H1 (cell line): ENCODE results near the gene MTMR10. TPM values are rescaled to one million over a fixed set of nuclear protein-coding genes. Genes with fewer than 3 reads are reported as not detected.

Experiments used
- CTCF ChIA-PET: fragments of 300-600 bp; sonication (Branson Sonifier 250); formaldehyde crosslinking; loops from one replicate; lab custom pipeline; 2021; ENCODE audit not compliant: partially characterized antibody; lab: Charles Lee
- POLR2A ChIA-PET: fragments of 300-600 bp; sonication (Branson Sonifier 250); formaldehyde crosslinking; loops from one replicate; lab custom pipeline; 2021; ENCODE audit warnings: inconsistent platforms; ENCODE audit not compliant: partially characterized antibody; lab: Charles Lee
- DNase-seq, 2 experiments: peaks; one replicate each; pipeline versions ENCODE4 v3.0.0 to v3.0.0-alpha.2; 2010 to 2022; ENCODE audit warnings: low spot score in 2 of 2, low read depth in 1 of 2, mixed read lengths in 1 of 2
- FAIRE-seq: peaks from 2 replicates; lab custom pipeline; 2011; peaks lifted over from hg19 to GRCh38; lab: Jason Lieb, UNC
- H2AFZ ChIP-seq: 2 replicates; pipeline ENCODE4 v1.8.1; 2012; ENCODE audit warnings: low read length, inconsistent platforms
- H2AK5ac ChIP-seq: 2 replicates; pipeline ENCODE4 v1.6.1; 2013; ENCODE audit warnings: low read depth, low read length
- H2BK120ac ChIP-seq: replicated peaks from 2 replicates; pipeline ENCODE3; 2013; ENCODE audit warnings: low read depth, low read length, inconsistent platforms
- H2BK12ac ChIP-seq: 2 replicates; pipeline ENCODE4 v1.6.1; 2013; ENCODE audit warnings: low read depth, low read length
- H2BK15ac ChIP-seq: 2 replicates; pipeline ENCODE4 v1.6.1; 2013; ENCODE audit warnings: low read length
- H2BK20ac ChIP-seq: 2 replicates; pipeline ENCODE4 v1.6.1; 2013; ENCODE audit warnings: low read length
- H2BK5ac ChIP-seq: 2 replicates; pipeline ENCODE4 v1.6.1; 2013; ENCODE audit warnings: low read depth, low read length
- H3K14ac ChIP-seq: 2 replicates; pipeline ENCODE4 v1.6.1; 2013; ENCODE audit warnings: inconsistent platforms; ENCODE audit not compliant: insufficient read length
- H3K18ac ChIP-seq: 2 replicates; pipeline ENCODE4 v1.6.1; 2013; ENCODE audit warnings: low read length; ENCODE audit errors: extremely low read depth
- H3K23ac ChIP-seq: 2 replicates; pipeline ENCODE4 v1.6.1; 2013; ENCODE audit warnings: inconsistent platforms; ENCODE audit not compliant: insufficient read length
- H3K23me2 ChIP-seq: 2 replicates; pipeline ENCODE4 v1.6.1; 2013; ENCODE audit warnings: low read depth, low read length
- H3K27ac ChIP-seq: 2 replicates; pipeline ENCODE4 v1.6.1; 2011; ENCODE audit warnings: low read depth, low read length, inconsistent platforms
- H3K27me3 ChIP-seq, 4 experiments: replicated peaks in 1 of 4; 1 replicate in 1 of 4; 2 replicates in 3 of 4; pipeline versions ENCODE4 v1.6.1 to v1.8.1; 2011 to 2013; ENCODE audit warnings: low read length in 3 of 4, mild to moderate bottlenecking in 3 of 4, inconsistent platforms in 2 of 4, mixed read lengths in 2 of 4, moderate library complexity in 1 of 4; ENCODE audit not compliant: control insufficient read depth in 3 of 4, insufficient read depth in 3 of 4; ENCODE audit errors: extremely low read depth in 1 of 4
- H3K36me3 ChIP-seq, 4 experiments: 2 replicates each; pipeline versions ENCODE4 v1.6.1 to v1.8.1; 2011 to 2013; ENCODE audit warnings: mild to moderate bottlenecking in 4 of 4, low read length in 3 of 4, moderate library complexity in 2 of 4, control low read depth in 1 of 4, inconsistent platforms in 1 of 4; ENCODE audit not compliant: insufficient read depth in 4 of 4, control insufficient read depth in 2 of 4
- H3K4ac ChIP-seq: replicated peaks from 2 replicates; pipeline ENCODE3; 2013; ENCODE audit warnings: low read length, low read depth, mixed read lengths, inconsistent platforms; ENCODE audit not compliant: insufficient read length
- H3K4me1 ChIP-seq, 4 experiments: replicated peaks in 1 of 4; 1 replicate in 1 of 4; 2 replicates in 3 of 4; pipeline versions ENCODE4 v1.6.1 to v1.8.1; 2011 to 2013; ENCODE audit warnings: low read length in 3 of 4, inconsistent platforms in 2 of 4, mixed read lengths in 1 of 4; ENCODE audit not compliant: insufficient read depth in 4 of 4, control insufficient read depth in 3 of 4
- H3K4me2 ChIP-seq, 2 experiments: 2 replicates each; pipeline versions ENCODE4 v1.6.1 to v1.8.1; 2011 to 2013; ENCODE audit warnings: low read depth in 2 of 2, low read length in 2 of 2, control low read depth in 1 of 2, inconsistent platforms in 1 of 2, mild to moderate bottlenecking in 1 of 2; ENCODE audit not compliant: insufficient read depth in 1 of 2
- H3K4me3 ChIP-seq, 4 experiments: fragments of 200-600, 300-600 bp in 1 of 4; sonication (generic), shearing (Covaris generic), sonication (Bioruptor Twin) in 1 of 4; 2 replicates each; pipeline versions ENCODE4 v1.5.1 to v1.8.1; 2011 to 2016; ENCODE audit warnings: low read length in 4 of 4, low read depth in 3 of 4, control low read depth in 2 of 4, inconsistent platforms in 2 of 4, mild to moderate bottlenecking in 2 of 4, mixed read lengths in 1 of 4, moderate library complexity in 1 of 4; ENCODE audit not compliant: insufficient read depth in 2 of 4; ENCODE audit errors: extremely low read depth in 1 of 4
- H3K56ac ChIP-seq: replicated peaks from 2 replicates; pipeline ENCODE3; 2013; ENCODE audit warnings: low read depth, mild to moderate bottlenecking, mixed read lengths, low read length, inconsistent platforms; ENCODE audit not compliant: insufficient read length
- H3K79me1 ChIP-seq: 2 replicates; pipeline ENCODE4 v1.6.1; 2013; ENCODE audit warnings: low read depth, low read length, control low read depth
- H3K79me2 ChIP-seq, 2 experiments: 2 replicates each; pipeline versions ENCODE4 v1.6.1 to v1.8.1; 2012 to 2013; ENCODE audit warnings: low read length in 2 of 2, mild to moderate bottlenecking in 2 of 2, inconsistent platforms in 1 of 2; ENCODE audit not compliant: insufficient read depth in 2 of 2, control insufficient read depth in 1 of 2
- H3K9ac ChIP-seq, 4 experiments: replicated peaks in 1 of 4; 1 replicate in 1 of 4; 2 replicates in 3 of 4; pipeline versions ENCODE4 v1.6.1 to v1.8.1; 2011 to 2013; ENCODE audit warnings: low read depth in 3 of 4, low read length in 3 of 4, control low read depth in 2 of 4, mild to moderate bottlenecking in 2 of 4, moderate library complexity in 2 of 4, inconsistent platforms in 1 of 4; ENCODE audit errors: extremely low read depth in 1 of 4
- H3K9me3 ChIP-seq, 2 experiments: 2 replicates each; pipeline versions ENCODE4 v1.6.1 to v1.8.1; 2012 to 2013; ENCODE audit warnings: mild to moderate bottlenecking in 2 of 2, moderate library complexity in 2 of 2, control low read depth in 1 of 2, inconsistent platforms in 1 of 2, low read depth in 1 of 2, low read length in 1 of 2, mixed read lengths in 1 of 2; ENCODE audit not compliant: insufficient read depth in 2 of 2
- H4K20me1 ChIP-seq, 2 experiments: replicated peaks in 1 of 2; 2 replicates each; pipeline versions ENCODE3 to v1.8.1; 2011 to 2013; ENCODE audit warnings: inconsistent platforms in 2 of 2, low read length in 2 of 2, mild to moderate bottlenecking in 1 of 2; ENCODE audit not compliant: insufficient read depth in 2 of 2, control insufficient read depth in 1 of 2
- H4K5ac ChIP-seq: 2 replicates; pipeline ENCODE4 v1.6.1; 2013; ENCODE audit warnings: low read length, low read depth, mixed read lengths, inconsistent platforms; ENCODE audit not compliant: insufficient read length
- H4K8ac ChIP-seq: 2 replicates; pipeline ENCODE4 v1.8.0; 2013; ENCODE audit warnings: mild to moderate bottlenecking, moderate library complexity, low read length, inconsistent platforms; ENCODE audit not compliant: insufficient read depth; ENCODE audit errors: extremely low read depth
- H4K91ac ChIP-seq: replicated peaks from 2 replicates; pipeline ENCODE3; 2013; ENCODE audit warnings: low read length, mixed read lengths, inconsistent platforms; ENCODE audit not compliant: insufficient read length
- CBX8 ChIP-seq: fragments of 300-800, 300-1000 bp; sonication (generic); IDR thresholded peaks from 2 replicates; pipeline ENCODE4 v1.7.1; 2016; ENCODE audit warnings: low read depth, low read length, borderline replicate concordance
- SIX5 ChIP-seq: IDR thresholded peaks from 2 replicates; pipeline ENCODE4 v1.6.1; 2011; ENCODE audit warnings: mild to moderate bottlenecking, low read depth, low read length
- WGBS, 2 experiments: shearing (Covaris generic) in 1 of 2; methylation state at CpG; one replicate each; pipeline versions ENCODE4 v1.1.6 to v1.1.7; 2013 to 2015; ENCODE audit warnings: low lambda C conversion rate in 2 of 2, mixed read lengths in 2 of 2, inconsistent platforms in 1 of 2, low coverage in 1 of 2, missing lambda C conversion rate in 1 of 2; ENCODE audit not compliant: insufficient replicate concordance in 2 of 2, insufficient coverage in 1 of 2, insufficient read length in 1 of 2; ENCODE audit errors: extremely low coverage in 1 of 2, missing lambda C conversion rate in 1 of 2; 5-methylcytosine and 5-hydroxymethylcytosine counted together
- polyA plus RNA-seq, 7 experiments: library from polyadenylated mRNA; depleted of rRNA in 3 of 7; stranded (reverse) in 5 of 7; unstranded in 2 of 7; fragments of >200 nt in 5 of 7; fragments of 200-250 nt in 2 of 7; gene quantifications; 1 replicate in 5 of 7; 2 replicates in 1 of 7; 4 replicates in 1 of 7; pipeline versions ENCODE4 v1.2.1 to v1.2.3, GENCODE V29; 2011 to 2013; ENCODE audit warnings: missing spikeins in 2 of 7, mixed read lengths in 2 of 7
- total RNA-seq: library from RNA; stranded (reverse); fragmentation: NEBNext Ultra II Directional; extraction: Animal tissue kit (Norgen Biotek cat#: 25700); gene quantifications from 2 replicates; pipeline ENCODE4 v1.2.1, GENCODE V29; 2021

Gene MTMR10
- total and polyA plus RNA-seq, 2 of the 8 experiments (the other 6 are each of a cell fraction or from before 2014, with no cell fraction given): 3.8 to 13.1 TPM

DNA sequence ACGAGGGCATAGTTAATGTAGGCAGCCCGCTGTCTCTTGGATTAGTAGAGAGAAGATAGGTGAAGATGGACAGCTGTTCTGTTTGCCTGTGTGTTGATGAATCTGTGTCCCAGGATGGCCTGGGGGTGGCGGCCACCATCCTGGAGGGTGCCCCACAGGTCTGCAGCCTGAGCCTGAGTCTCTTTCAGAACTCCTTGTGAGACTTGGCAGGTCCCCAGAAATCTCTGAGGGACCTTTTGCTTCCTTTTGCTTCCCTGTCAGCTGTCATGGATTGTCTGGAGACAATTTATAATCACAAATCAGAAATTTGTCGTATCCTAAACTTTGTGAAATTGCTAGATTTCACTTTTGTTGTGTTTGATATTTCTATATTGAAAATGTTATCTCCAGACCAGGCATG is 70.3 kb downstream of the MTMR10 start:
- WGBS, 2 experiments: 90% methylated on average over 4 of the region's 4 CpGs; no CpG with 5 or more reads in 1 of the 2 experiments
- H3K4me1 ChIP-seq: peaks cover 18 to 28% (median 24%) of the 10 kb centered on the region in 4 experiments
- H2AFZ ChIP-seq: no peak overlapping the region
- peak overlapping the region; percentile 5 for H4K91ac ChIP-seq
- FAIRE-seq (no peak), DNase-seq (no peak)
- no peak overlapping the region for H3K4me3 ChIP-seq
- H2BK20ac ChIP-seq: peak overlapping the region; percentile 21; the same call in 1 of the 2 replicates
- H2BK5ac ChIP-seq: peak overlapping the region; percentile 62; the same call in 1 of the 2 replicates
- no peaks in the 10 kb centered on the region for H3K9me3 ChIP-seq
- H4K5ac ChIP-seq: no peak overlapping the region
- H3K27me3 ChIP-seq: no peaks in the 10 kb centered on the region
- H3K18ac ChIP-seq: no peak overlapping the region; the same call in 1 of the 2 replicates
- ChIA-PET POLR2A (interaction anchor here (1.3 to 2.5 kb wide), 3 partner anchors 10 to 17 kb away, joined by 4 to 7 read pairs (median 4); partner anchors contain the start of gene FAN1), CTCF (interaction anchor here (0.8 kb wide), 1 partner anchor 222 kb away, joined by 3 read pairs; no protein-coding TSS in a partner anchor)
- H3K23me2 ChIP-seq: no peaks in the 10 kb centered on the region
- no peak overlapping the region for H2BK15ac ChIP-seq
- H3K4ac ChIP-seq: no peak overlapping the region
- peaks cover 0 to 3% of the 10 kb centered on the region in 2 experiments for H4K20me1 ChIP-seq
- H3K79me2 ChIP-seq: no peaks in the 10 kb centered on the region; a peak in 1 of 4 replicates
- H3K4me2 ChIP-seq: peak overlapping the region in 1 of 2 experiments; percentile 56; a peak in 1 of 4 replicates
- no peak overlapping the region for H3K56ac ChIP-seq
- H3K14ac ChIP-seq: no peak overlapping the region
- H3K23ac ChIP-seq: no peak overlapping the region
- H2AK5ac ChIP-seq: no peak overlapping the region; the same call in 1 of the 2 replicates
- TF ChIP-seq CBX8 (no peak), SIX5 (no peak)
- TF ChIP-seq, all 59 proteins: peak for 0
- Histone ChIP-seq H3K36me3 (peaks cover 7 to 58% (median 30%) of the 10 kb centered on the region in 4 experiments), H3K79me1 (0 out of 2 replicates have a peak, but pooled peaks cover 4% of the 10 kb centered on the region), H3K9ac (no peak overlapping the region), H4K8ac (no peak overlapping the region), H2BK12ac (0 out of 2 replicates have a peak overlapping the region, but pooled peaks have one; percentile 64), H3K27ac (no peak overlapping the region), H2BK120ac (peak overlapping the region; percentile 18)
